K562 (cell line): ENCODE measurements around the gene NARF. TPM values are rescaled to one million over a fixed set of nuclear protein-coding genes. Genes with fewer than 3 reads are reported as not detected.

Experiments
- CBFA2T3 ChIP-seq: fragments of 450-650 bp; IDR thresholded peaks from 2 replicates; pipeline ENCODE4 v1.6.1; 2017
- E2F6 ChIP-seq, 2 experiments: IDR thresholded peaks; 2 replicates each; pipeline ENCODE4 v1.6.1; 2011; ENCODE audit warnings: borderline replicate concordance in 1 of 2, control low read depth in 1 of 2, low read depth in 1 of 2, low read length in 1 of 2, mild to moderate bottlenecking in 1 of 2, mixed read lengths in 1 of 2, moderate library complexity in 1 of 2; ENCODE audit not compliant: insufficient read depth in 1 of 2, insufficient read length in 1 of 2, poor library complexity in 1 of 2, severe bottlenecking in 1 of 2; ENCODE audit errors: extremely low read depth in 1 of 2
- EWSR1 ChIP-seq: fragments of 450-650 bp; IDR thresholded peaks from 2 replicates; pipeline ENCODE4 v1.6.1; 2018; ENCODE audit warnings: borderline replicate concordance, mild to moderate bottlenecking, low read depth, moderate library complexity; ENCODE audit not compliant: partially characterized antibody
- FOS ChIP-seq: IDR thresholded peaks from 3 replicates; pipeline ENCODE4 v1.6.1; 2011; ENCODE audit not compliant: insufficient read length; ENCODE audit errors: extremely low read depth
- HBP1 ChIP-seq: fragments of 450-650 bp; formaldehyde crosslinking; IDR thresholded peaks from 2 replicates; pipeline ENCODE4 v1.4.0; 2022; ENCODE audit warnings: missing genetic modification characterization
- HCFC1 ChIP-seq: IDR thresholded peaks from 2 replicates; pipeline ENCODE4 v1.6.1; 2012; ENCODE audit warnings: low read depth, low read length, improper control_type of control experiment
- HMG20A ChIP-seq: fragments of 450-650 bp; formaldehyde crosslinking; conservative IDR thresholded peaks from 2 replicates; pipeline ENCODE4 v1.4.0; 2020; ENCODE audit warnings: mild to moderate bottlenecking, mixed read lengths
- KDM1A ChIP-seq, 2 experiments: fragments of 450-650 bp; IDR thresholded peaks; 2 replicates each; pipeline ENCODE4 v1.6.1; 2016; ENCODE audit warnings: mild to moderate bottlenecking in 2 of 2
- MITF ChIP-seq: IDR thresholded peaks from 2 replicates; pipeline ENCODE4 v1.6.1; 2014; ENCODE audit warnings: antibody characterized with exemption
- MTF1 ChIP-seq: fragments of 250-450 bp; sonication (Bioruptor Pico); IDR thresholded peaks from 2 replicates; pipeline ENCODE4 v1.9.0; 2021; ENCODE audit warnings: moderate library complexity, mild to moderate bottlenecking, inconsistent platforms, borderline replicate concordance
- NKRF ChIP-seq: fragments of 450-650 bp; IDR thresholded peaks from 2 replicates; pipeline ENCODE4 v1.6.1; 2016; ENCODE audit warnings: borderline replicate concordance
- PHF8 ChIP-seq: fragments of 200-600 bp; sonication (generic); IDR thresholded peaks from 2 replicates; pipeline ENCODE4 v1.6.1; 2012; ENCODE audit warnings: mixed run types, mild to moderate bottlenecking, inconsistent platforms, low read length, moderate library complexity, borderline replicate concordance
- POU5F1 ChIP-seq: fragments of 150-350 bp; IDR thresholded peaks from 2 replicates; pipeline ENCODE4 v1.6.1; 2014; ENCODE audit warnings: borderline replicate concordance, low read length, low read depth, mild to moderate bottlenecking; ENCODE audit not compliant: partially characterized antibody
- SMAD4 ChIP-seq: fragments of 250-450 bp; sonication (Bioruptor Pico); conservative IDR thresholded peaks from 2 replicates; pipeline ENCODE4 v1.8.0; 2021; ENCODE audit warnings: inconsistent platforms, mild to moderate bottlenecking, moderate library complexity
- TCF3 ChIP-seq: sonication (generic); formaldehyde crosslinking; IDR thresholded peaks from 2 replicates; pipeline ENCODE4 v1.4.0; 2020; ENCODE audit warnings: mild to moderate bottlenecking, missing genetic modification reagents
- ZBTB12 ChIP-seq: fragments of 250-450 bp; sonication (Bioruptor Pico); IDR thresholded peaks from 2 replicates; pipeline ENCODE4 v1.4.0; 2020
- ZNF395 ChIP-seq: fragments of 200-800 bp; sonication (Bioruptor generic); IDR thresholded peaks from 2 replicates; pipeline ENCODE4 v1.6.1; 2017; ENCODE audit warnings: missing genetic modification characterization, missing compliant biosample characterization
- polyA plus RNA-seq, 8 experiments: library from polyadenylated mRNA; depleted of rRNA in 4 of 8; stranded (reverse) in 5 of 8; unstranded in 3 of 8; fragments of >200 nt; fragmentation: Nextera tagmentation in 2 of 8; fragmentation: Illumina TruSeq in 1 of 8; extraction: Ambion mirVana in 2 of 8; extraction: Trizol in 1 of 8; gene quantifications; 2 replicates each; pipeline versions ENCODE4 v1.2.1 to v1.2.3, GENCODE V29; 2011 to 2014; ENCODE audit warnings: inconsistent platforms in 1 of 8, missing spikeins in 1 of 8
- total RNA-seq, 7 experiments: library from RNA; depleted of rRNA in 6 of 7; stranded (reverse); fragments of >200 nt in 6 of 7; fragmentation: Illumina TruSeq in 2 of 7; extraction: Trizol in 2 of 7; gene quantifications; 2 replicates each; pipeline versions ENCODE4 v1.2.1 to v1.2.3, GENCODE V29; 2011 to 2021; ENCODE audit warnings: low replicate concordance in 1 of 7

The NARF gene
- total and polyA plus RNA-seq, 9 of the 15 experiments (the other 6 are each of a cell fraction or from before 2014, with no cell fraction given) = 60.4 to 423 (median 132) TPM

GRCh38 chr17:82518826-82519810, 60.6 kb downstream of the NARF start, which contains the start of gene FOXK2 (continued):
- TF ChIP-seq HBP1 (CRISPR knock-in tag) = no peak
- peak; percentile 68; the same call in 1 of the 2 replicates for TF ChIP-seq PHF8
- peak; percentile 95 for TF ChIP-seq FOS
- peak; percentile 64 for TF ChIP-seq HCFC1
- no peak for TF ChIP-seq HMG20A (CRISPR knock-in tag)
- no peak for TF ChIP-seq MITF
- TF ChIP-seq SMAD4 (CRISPR knock-in tag) = peak; percentile 97
- TF ChIP-seq CBFA2T3 = no peak
- peak; percentile 91 to 95 for TF ChIP-seq E2F6 (IDR thresholded peaks at IDR 0.05; ENCODE audit: borderline replicate concordance in 1 of 2, extremely low read depth in 1 of 2, insufficient read depth in 1 of 2, insufficient read length in 1 of 2, low read depth in 1 of 2, low read length in 1 of 2, poor library complexity in 1 of 2, severe bottlenecking in 1 of 2)
- TF ChIP-seq NKRF = peak; percentile 83
- TF ChIP-seq EWSR1 = no peak
- peak; percentile 52; the same call in 1 of the 2 replicates for TF ChIP-seq ZNF395 (CRISPR knock-in tag)
- no peak for TF ChIP-seq MTF1 (CRISPR knock-in tag)
- no peak for TF ChIP-seq TCF3 (CRISPR knock-in tag)
- TF ChIP-seq POU5F1 = no peak
- TF ChIP-seq KDM1A (IDR thresholded peaks at IDR 0.05) = peak; percentile 63 to 76
- TF ChIP-seq ZBTB12 = no peak
